GM12864 (cell line): Measurements from ENCODE around the gene SEMA7A.

Experiments used
- DNase-seq: peaks from one replicate; pipeline ENCODE4 v3.0.0-alpha.2; 2011; ENCODE audit warnings: low read depth
- H3K4me3 ChIP-seq: 2 replicates; pipeline ENCODE4 v1.5.1; 2011; ENCODE audit warnings: mild to moderate bottlenecking, low read depth, low read length, control low read depth
- CTCF ChIP-seq: IDR thresholded peaks from 2 replicates; pipeline ENCODE4 v1.5.1; 2011; ENCODE audit warnings: low read depth, mild to moderate bottlenecking, moderate library complexity, low read length, control low read depth, inconsistent platforms; ENCODE audit errors: missing control alignments

SEMA7A gene

DNA sequence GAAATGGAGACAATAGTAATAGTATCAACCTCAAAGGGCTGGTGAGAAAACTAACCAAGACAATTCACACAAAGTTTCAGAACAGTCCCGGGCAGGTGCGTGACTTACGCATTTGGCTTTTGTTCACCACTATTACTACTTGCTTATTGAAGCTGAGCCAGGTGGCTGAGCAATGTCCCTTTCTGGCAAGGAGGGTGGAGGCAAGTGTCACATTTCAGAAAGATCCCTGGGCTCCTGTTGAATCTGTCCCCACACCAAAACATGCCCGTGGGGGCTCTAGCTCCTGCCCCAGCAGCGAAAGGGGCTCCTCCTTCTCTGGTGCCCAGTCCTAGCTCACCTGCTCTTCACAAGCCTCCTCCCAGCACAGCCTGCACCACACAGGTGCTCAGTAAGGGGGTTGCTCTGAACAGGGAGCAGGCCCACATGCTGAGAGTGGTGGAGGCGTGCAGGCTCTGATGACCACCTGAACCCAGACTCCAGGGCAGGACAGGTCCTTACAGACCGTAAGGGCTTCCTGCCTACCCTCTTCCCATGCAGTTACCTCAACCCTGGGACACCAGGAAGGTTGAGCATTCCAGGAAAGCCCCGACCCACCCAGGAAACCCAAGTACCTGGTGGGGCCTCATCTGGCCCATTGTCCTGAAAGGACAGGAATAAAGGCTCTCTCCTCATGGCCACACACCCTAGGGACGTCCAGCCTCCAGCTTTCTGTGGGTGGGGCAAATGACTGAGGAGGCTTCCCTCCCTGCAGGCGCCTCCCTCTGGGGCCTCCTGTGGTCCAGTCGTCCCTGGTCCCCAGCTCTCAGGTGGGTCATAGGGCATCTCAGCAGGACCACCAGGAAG lies 32.6 kb downstream of the SEMA7A start:
- DNase-seq = peak; percentile 83
- no peak for TF ChIP-seq CTCF
- H3K4me3 ChIP-seq = peak overlapping the region; percentile 46

GRCh38 chr15:74400313-74400860 lies 33.4 kb downstream of the SEMA7A start:
- peak overlapping the region; percentile 46 for H3K4me3 ChIP-seq
- TF ChIP-seq CTCF = no peak
- no peak for DNase-seq

- peak overlapping the region; percentile 46 for H3K4me3 ChIP-seq
- no peak for DNase-seq
- TF ChIP-seq CTCF = no peak
Measured at GRCh38 chr15:74399511-74400312, 34.0 kb downstream of the SEMA7A start.

- no peak for TF ChIP-seq CTCF
- H3K4me3 ChIP-seq = no peak overlapping the region
- no peak for DNase-seq
Measured at GRCh38 chr15:74399100-74399499, 34.7 kb downstream of the SEMA7A start.

GRCh38 chr15:74398183-74398582 lies 35.6 kb downstream of the SEMA7A start:
- no peak overlapping the region for H3K4me3 ChIP-seq
- DNase-seq = no peak

More at GRCh38 chr15:74398183-74398582, 35.6 kb downstream of the SEMA7A start:
- no peak for TF ChIP-seq CTCF
